HepG2 (cell line): Measurements from ENCODE around the gene EFEMP2. TPM values are rescaled to one million over a fixed set of nuclear protein-coding genes. Genes with fewer than 3 reads are reported as not detected.

Experiments used
- ADNP ChIP-seq: sonication (generic); formaldehyde crosslinking; IDR thresholded peaks from 2 replicates; pipeline ENCODE4 v1.4.0; 2020; ENCODE audit warnings: missing genetic modification reagents
- JUN ChIP-seq: sonication (generic); formaldehyde crosslinking; IDR thresholded peaks from 2 replicates; pipeline ENCODE4 v1.4.0; 2020; ENCODE audit warnings: mild to moderate bottlenecking, missing genetic modification reagents
- SYNCRIP ChIP-seq: fragments of 200-400 bp; formaldehyde crosslinking; IDR thresholded peaks from 2 replicates; pipeline ENCODE4 v1.6.1; 2018; ENCODE audit warnings: mild to moderate bottlenecking, low read depth, low read length; ENCODE audit not compliant: insufficient read depth
- TARDBP ChIP-seq: sonication (generic); formaldehyde crosslinking; IDR thresholded peaks from 2 replicates; pipeline ENCODE4 v1.8.0; 2022; ENCODE audit warnings: mild to moderate bottlenecking, missing genetic modification reagents
- TEAD3 ChIP-seq: optimal IDR thresholded peaks from 2 replicates; pipeline ENCODE3; 2016; ENCODE audit warnings: borderline replicate concordance
- TMF1 ChIP-seq: sonication (generic); formaldehyde crosslinking; IDR thresholded peaks from 2 replicates; pipeline ENCODE4 v1.8.1; 2022; ENCODE audit warnings: low read depth, missing genetic modification reagents
- ZNF33A ChIP-seq: sonication (generic); formaldehyde crosslinking; IDR thresholded peaks from 2 replicates; pipeline ENCODE4 v1.5.1; 2020; ENCODE audit warnings: missing genetic modification reagents, mild to moderate bottlenecking, moderate library complexity, borderline replicate concordance
- ZNF770 ChIP-seq: sonication (generic); formaldehyde crosslinking; IDR thresholded peaks from 2 replicates; pipeline ENCODE4 v1.5.0; 2020; ENCODE audit warnings: mild to moderate bottlenecking, missing genetic modification reagents
- ZNF816 ChIP-seq: sonication (generic); formaldehyde crosslinking; IDR thresholded peaks from 2 replicates; pipeline ENCODE4 v1.8.0; 2022; ENCODE audit warnings: missing genetic modification reagents, mild to moderate bottlenecking, borderline replicate concordance
- ZSCAN5A ChIP-seq: sonication (generic); formaldehyde crosslinking; IDR thresholded peaks from 2 replicates; pipeline ENCODE4 v1.8.0; 2022; ENCODE audit warnings: mild to moderate bottlenecking, missing genetic modification reagents, borderline replicate concordance
- polyA plus RNA-seq, 8 experiments: library from polyadenylated mRNA; depleted of rRNA in 3 of 8; stranded (reverse) in 7 of 8; unstranded in 1 of 8; fragments of >200 nt; fragmentation: Illumina TruSeq in 4 of 8; extraction: Trizol in 4 of 8; gene quantifications; 2 replicates each; pipeline versions ENCODE4 v1.2.1 to v1.2.3, GENCODE V29; 2011 to 2016; ENCODE audit warnings: low read depth in 4 of 8, missing spikeins in 1 of 8, mixed read lengths in 1 of 8; ENCODE audit not compliant: insufficient read depth in 1 of 8
- total RNA-seq, 5 experiments: library from RNA; depleted of rRNA; stranded (reverse); fragments of >200 nt; fragmentation: Illumina TruSeq; extraction: Trizol; gene quantifications; 2 replicates each; pipeline ENCODE4 v1.2.3, GENCODE V29; 2016; ENCODE audit warnings: low read depth in 1 of 5
- TF ChIP-seq, protein P1 (sequence below): sonication (generic); formaldehyde crosslinking; IDR thresholded peaks from 2 replicates; pipeline ENCODE4 v1.8.1; 2023; ENCODE audit warnings: mild to moderate bottlenecking, missing genetic modification reagents
- TF ChIP-seq, protein P2 (sequence below): sonication (generic); formaldehyde crosslinking; IDR thresholded peaks from 2 replicates; pipeline ENCODE4 v1.4.0; 2020; ENCODE audit warnings: missing genetic modification reagents
- TF ChIP-seq, protein P3 (sequence below): IDR thresholded peaks from 2 replicates; pipeline ENCODE4 v1.6.1; 2012; ENCODE audit warnings: low read length, improper control_type of control experiment
- TF ChIP-seq, protein P4 (sequence below): IDR thresholded peaks from 2 replicates; pipeline ENCODE4 v1.4.0; 2020; ENCODE audit warnings: mild to moderate bottlenecking, missing genetic modification reagents

The EFEMP2 gene
- total and polyA plus RNA-seq, 2 of the 13 experiments (the other 11 are each of a cell fraction or from before 2014, with no cell fraction given), result 7.4 to 29.7 TPM

GRCh38 chr11:65888163-65888814 is 15.7 kb upstream of the EFEMP2 start, which contains the start of gene FIBP (continued):
- TF ChIP-seq ZNF816 (CRISPR knock-in tag) (no peak), ADNP (CRISPR knock-in tag) (0 out of 2 replicates have a peak, but pooled peaks have one; percentile 37), ZNF33A (CRISPR knock-in tag) (peak; percentile 70; the same call in 1 of the 2 replicates), SYNCRIP (no peak), JUN (CRISPR knock-in tag) (no peak; the same call in 1 of the 2 replicates), ZNF770 (CRISPR knock-in tag) (0 out of 2 replicates have a peak, but pooled peaks have one; percentile 33), TEAD3 (CRISPR knock-in tag) (peak; percentile 59), TARDBP (CRISPR knock-in tag) (peak; percentile 64; the same call in 1 of the 2 replicates), TMF1 (CRISPR knock-in tag) (peak; percentile 30; the same call in 1 of the 2 replicates), ZSCAN5A (no peak)
- TF ChIP-seq, protein P1, sequence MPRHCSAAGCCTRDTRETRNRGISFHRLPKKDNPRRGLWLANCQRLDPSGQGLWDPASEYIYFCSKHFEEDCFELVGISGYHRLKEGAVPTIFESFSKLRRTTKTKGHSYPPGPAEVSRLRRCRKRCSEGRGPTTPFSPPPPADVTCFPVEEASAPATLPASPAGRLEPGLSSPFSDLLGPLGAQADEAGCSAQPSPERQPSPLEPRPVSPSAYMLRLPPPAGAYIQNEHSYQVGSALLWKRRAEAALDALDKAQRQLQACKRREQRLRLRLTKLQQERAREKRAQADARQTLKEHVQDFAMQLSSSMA, result peak; percentile 83
- TF ChIP-seq, protein P2, sequence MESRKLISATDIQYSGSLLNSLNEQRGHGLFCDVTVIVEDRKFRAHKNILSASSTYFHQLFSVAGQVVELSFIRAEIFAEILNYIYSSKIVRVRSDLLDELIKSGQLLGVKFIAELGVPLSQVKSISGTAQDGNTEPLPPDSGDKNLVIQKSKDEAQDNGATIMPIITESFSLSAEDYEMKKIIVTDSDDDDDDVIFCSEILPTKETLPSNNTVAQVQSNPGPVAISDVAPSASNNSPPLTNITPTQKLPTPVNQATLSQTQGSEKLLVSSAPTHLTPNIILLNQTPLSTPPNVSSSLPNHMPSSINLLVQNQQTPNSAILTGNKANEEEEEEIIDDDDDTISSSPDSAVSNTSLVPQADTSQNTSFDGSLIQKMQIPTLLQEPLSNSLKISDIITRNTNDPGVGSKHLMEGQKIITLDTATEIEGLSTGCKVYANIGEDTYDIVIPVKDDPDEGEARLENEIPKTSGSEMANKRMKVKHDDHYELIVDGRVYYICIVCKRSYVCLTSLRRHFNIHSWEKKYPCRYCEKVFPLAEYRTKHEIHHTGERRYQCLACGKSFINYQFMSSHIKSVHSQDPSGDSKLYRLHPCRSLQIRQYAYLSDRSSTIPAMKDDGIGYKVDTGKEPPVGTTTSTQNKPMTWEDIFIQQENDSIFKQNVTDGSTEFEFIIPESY (CRISPR knock-in tag), result peak; percentile 57
- TF ChIP-seq, protein P3, sequence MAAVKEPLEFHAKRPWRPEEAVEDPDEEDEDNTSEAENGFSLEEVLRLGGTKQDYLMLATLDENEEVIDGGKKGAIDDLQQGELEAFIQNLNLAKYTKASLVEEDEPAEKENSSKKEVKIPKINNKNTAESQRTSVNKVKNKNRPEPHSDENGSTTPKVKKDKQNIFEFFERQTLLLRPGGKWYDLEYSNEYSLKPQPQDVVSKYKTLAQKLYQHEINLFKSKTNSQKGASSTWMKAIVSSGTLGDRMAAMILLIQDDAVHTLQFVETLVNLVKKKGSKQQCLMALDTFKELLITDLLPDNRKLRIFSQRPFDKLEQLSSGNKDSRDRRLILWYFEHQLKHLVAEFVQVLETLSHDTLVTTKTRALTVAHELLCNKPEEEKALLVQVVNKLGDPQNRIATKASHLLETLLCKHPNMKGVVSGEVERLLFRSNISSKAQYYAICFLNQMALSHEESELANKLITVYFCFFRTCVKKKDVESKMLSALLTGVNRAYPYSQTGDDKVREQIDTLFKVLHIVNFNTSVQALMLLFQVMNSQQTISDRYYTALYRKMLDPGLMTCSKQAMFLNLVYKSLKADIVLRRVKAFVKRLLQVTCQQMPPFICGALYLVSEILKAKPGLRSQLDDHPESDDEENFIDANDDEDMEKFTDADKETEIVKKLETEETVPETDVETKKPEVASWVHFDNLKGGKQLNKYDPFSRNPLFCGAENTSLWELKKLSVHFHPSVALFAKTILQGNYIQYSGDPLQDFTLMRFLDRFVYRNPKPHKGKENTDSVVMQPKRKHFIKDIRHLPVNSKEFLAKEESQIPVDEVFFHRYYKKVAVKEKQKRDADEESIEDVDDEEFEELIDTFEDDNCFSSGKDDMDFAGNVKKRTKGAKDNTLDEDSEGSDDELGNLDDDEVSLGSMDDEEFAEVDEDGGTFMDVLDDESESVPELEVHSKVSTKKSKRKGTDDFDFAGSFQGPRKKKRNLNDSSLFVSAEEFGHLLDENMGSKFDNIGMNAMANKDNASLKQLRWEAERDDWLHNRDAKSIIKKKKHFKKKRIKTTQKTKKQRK, result no peak
- TF ChIP-seq, protein P4, sequence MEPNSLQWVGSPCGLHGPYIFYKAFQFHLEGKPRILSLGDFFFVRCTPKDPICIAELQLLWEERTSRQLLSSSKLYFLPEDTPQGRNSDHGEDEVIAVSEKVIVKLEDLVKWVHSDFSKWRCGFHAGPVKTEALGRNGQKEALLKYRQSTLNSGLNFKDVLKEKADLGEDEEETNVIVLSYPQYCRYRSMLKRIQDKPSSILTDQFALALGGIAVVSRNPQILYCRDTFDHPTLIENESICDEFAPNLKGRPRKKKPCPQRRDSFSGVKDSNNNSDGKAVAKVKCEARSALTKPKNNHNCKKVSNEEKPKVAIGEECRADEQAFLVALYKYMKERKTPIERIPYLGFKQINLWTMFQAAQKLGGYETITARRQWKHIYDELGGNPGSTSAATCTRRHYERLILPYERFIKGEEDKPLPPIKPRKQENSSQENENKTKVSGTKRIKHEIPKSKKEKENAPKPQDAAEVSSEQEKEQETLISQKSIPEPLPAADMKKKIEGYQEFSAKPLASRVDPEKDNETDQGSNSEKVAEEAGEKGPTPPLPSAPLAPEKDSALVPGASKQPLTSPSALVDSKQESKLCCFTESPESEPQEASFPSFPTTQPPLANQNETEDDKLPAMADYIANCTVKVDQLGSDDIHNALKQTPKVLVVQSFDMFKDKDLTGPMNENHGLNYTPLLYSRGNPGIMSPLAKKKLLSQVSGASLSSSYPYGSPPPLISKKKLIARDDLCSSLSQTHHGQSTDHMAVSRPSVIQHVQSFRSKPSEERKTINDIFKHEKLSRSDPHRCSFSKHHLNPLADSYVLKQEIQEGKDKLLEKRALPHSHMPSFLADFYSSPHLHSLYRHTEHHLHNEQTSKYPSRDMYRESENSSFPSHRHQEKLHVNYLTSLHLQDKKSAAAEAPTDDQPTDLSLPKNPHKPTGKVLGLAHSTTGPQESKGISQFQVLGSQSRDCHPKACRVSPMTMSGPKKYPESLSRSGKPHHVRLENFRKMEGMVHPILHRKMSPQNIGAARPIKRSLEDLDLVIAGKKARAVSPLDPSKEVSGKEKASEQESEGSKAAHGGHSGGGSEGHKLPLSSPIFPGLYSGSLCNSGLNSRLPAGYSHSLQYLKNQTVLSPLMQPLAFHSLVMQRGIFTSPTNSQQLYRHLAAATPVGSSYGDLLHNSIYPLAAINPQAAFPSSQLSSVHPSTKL (CRISPR knock-in tag), result peak; percentile 64
